H9 (cell line): Measurements from ENCODE around the gene IRF2BP2. TPM values are rescaled to one million over a fixed set of nuclear protein-coding genes. Genes with fewer than 3 reads are reported as not detected.

Experiments used
- DNase-seq: peaks from one replicate; pipeline ENCODE4 v3.0.0-alpha.2; 2017
- H2AFZ ChIP-seq: one replicate; pipeline ENCODE4 v1.6.1; 2013; ENCODE audit warnings: mild to moderate bottlenecking, low read length, control low read depth, moderate library complexity
- H2AK5ac ChIP-seq: 2 replicates; pipeline ENCODE4 v1.6.1; 2013; ENCODE audit warnings: low read length, control low read depth, mixed read lengths; ENCODE audit not compliant: insufficient read length
- H2BK120ac ChIP-seq: one replicate; pipeline ENCODE4 v1.6.1; 2013; ENCODE audit warnings: low read depth, mild to moderate bottlenecking, low read length, control low read depth, inconsistent platforms; ENCODE audit not compliant: poor library complexity, severe bottlenecking
- H2BK12ac ChIP-seq: 2 replicates; pipeline ENCODE4 v1.6.1; 2013; ENCODE audit warnings: low read length, control low read depth, mixed read lengths, low read depth; ENCODE audit not compliant: insufficient read length
- H2BK15ac ChIP-seq: 2 replicates; pipeline ENCODE4 v1.6.1; 2013; ENCODE audit warnings: low read depth, low read length, control low read depth
- H2BK20ac ChIP-seq: one replicate; pipeline ENCODE4 v1.6.1; 2013; ENCODE audit warnings: low read depth, mild to moderate bottlenecking, low read length, control low read depth, inconsistent platforms; ENCODE audit not compliant: poor library complexity, severe bottlenecking
- H2BK5ac ChIP-seq: 2 replicates; pipeline ENCODE4 v1.6.1; 2013; ENCODE audit warnings: low read length, control low read depth, mixed read lengths; ENCODE audit not compliant: insufficient read length
- H3K14ac ChIP-seq: 2 replicates; pipeline ENCODE4 v1.6.1; 2013; ENCODE audit warnings: low read length, control low read depth; ENCODE audit not compliant: insufficient read depth
- H3K18ac ChIP-seq: 2 replicates; pipeline ENCODE4 v1.6.1; 2013; ENCODE audit warnings: low read depth, mild to moderate bottlenecking, mixed read lengths, low read length, control low read depth; ENCODE audit not compliant: insufficient read length
- H3K23ac ChIP-seq: 2 replicates; pipeline ENCODE4 v1.6.1; 2013; ENCODE audit warnings: low read length, control low read depth, mixed read lengths, low read depth; ENCODE audit not compliant: insufficient read length
- H3K23me2 ChIP-seq: 2 replicates; pipeline ENCODE4 v1.6.1; 2013; ENCODE audit warnings: low read depth, mild to moderate bottlenecking, mixed read lengths, low read length, control low read depth; ENCODE audit not compliant: insufficient read length, poor library complexity, severe bottlenecking
- H3K27ac ChIP-seq: 2 replicates; pipeline ENCODE4 v1.5.1; 2013; ENCODE audit warnings: low read length, control low read depth, mixed read lengths, low read depth; ENCODE audit not compliant: insufficient read length
- H3K27me3 ChIP-seq: 2 replicates; pipeline ENCODE4 v1.6.1; 2013; ENCODE audit warnings: low read length, control low read depth, inconsistent platforms; ENCODE audit not compliant: insufficient read depth
- H3K4ac ChIP-seq: 2 replicates; pipeline ENCODE4 v1.6.1; 2013; ENCODE audit warnings: low read depth, mild to moderate bottlenecking, control low read depth, inconsistent platforms, low read length, moderate library complexity
- H3K4me1 ChIP-seq: 2 replicates; pipeline ENCODE4 v1.6.1; 2013; ENCODE audit warnings: low read length, control low read depth, inconsistent platforms; ENCODE audit not compliant: insufficient read depth
- H3K4me2 ChIP-seq: 2 replicates; pipeline ENCODE4 v1.6.1; 2013; ENCODE audit warnings: low read length, control low read depth, mixed read lengths; ENCODE audit not compliant: insufficient read length, insufficient read depth
- H3K56ac ChIP-seq: 2 replicates; pipeline ENCODE4 v1.6.1; 2013; ENCODE audit warnings: low read depth, mild to moderate bottlenecking, mixed read lengths, low read length, control low read depth; ENCODE audit not compliant: insufficient read length
- H3K79me1 ChIP-seq: 2 replicates; pipeline ENCODE4 v1.6.1; 2013; ENCODE audit warnings: low read depth, mild to moderate bottlenecking, moderate library complexity, low read length, control low read depth, inconsistent platforms; ENCODE audit not compliant: insufficient read depth, poor library complexity, severe bottlenecking
- H3K79me2 ChIP-seq: 2 replicates; pipeline ENCODE4 v1.6.1; 2013; ENCODE audit warnings: low read length, control low read depth, inconsistent platforms; ENCODE audit not compliant: insufficient read depth
- H3K9ac ChIP-seq: 2 replicates; pipeline ENCODE4 v1.6.1; 2013; ENCODE audit warnings: low read length, control low read depth, mixed read lengths; ENCODE audit not compliant: insufficient read length; ENCODE audit errors: extremely low read depth
- H3K9me3 ChIP-seq: one replicate; pipeline ENCODE4 v1.6.1; 2013; ENCODE audit warnings: low read depth, low read length, inconsistent platforms; ENCODE audit not compliant: control insufficient read depth
- H3T11ph ChIP-seq: one replicate; pipeline ENCODE4 v1.6.1; 2013; ENCODE audit warnings: mild to moderate bottlenecking, low read length, control low read depth, inconsistent platforms
- H4K20me1 ChIP-seq: one replicate; pipeline ENCODE4 v1.6.1; 2013; ENCODE audit not compliant: control insufficient read depth, insufficient read length, insufficient read depth
- H4K5ac ChIP-seq: 2 replicates; pipeline ENCODE4 v1.6.1; 2013; ENCODE audit warnings: low read depth, mild to moderate bottlenecking, mixed read lengths, low read length, control low read depth; ENCODE audit not compliant: insufficient read length
- H4K8ac ChIP-seq: replicated peaks from 2 replicates; pipeline ENCODE4 v1.6.1; 2013; ENCODE audit warnings: low read length, control low read depth, mixed read lengths, low read depth; ENCODE audit not compliant: insufficient read length
- H4K91ac ChIP-seq: 2 replicates; pipeline ENCODE4 v1.6.1; 2013; ENCODE audit warnings: low read depth, mild to moderate bottlenecking, moderate library complexity, mixed read lengths, low read length, control low read depth; ENCODE audit not compliant: insufficient read length
- H3K27ac Mint-ChIP-seq, 3 experiments: 2 replicates in 2 of 3; 3 replicates in 1 of 3; pipeline ENCODE4 v1.8.0; 2020 to 2021; ENCODE audit warnings: mixed read lengths in 3 of 3, mild to moderate bottlenecking in 1 of 3, moderate library complexity in 1 of 3
- H3K27me3 Mint-ChIP-seq: 2 replicates; pipeline ENCODE4 v1.8.0; 2021; ENCODE audit warnings: low read depth, mild to moderate bottlenecking, moderate library complexity, mixed read lengths
- H3K36me3 Mint-ChIP-seq, 3 experiments: 2 replicates in 2 of 3; 3 replicates in 1 of 3; pipeline ENCODE4 v1.8.0; 2020 to 2021; ENCODE audit warnings: low read depth in 3 of 3, mixed read lengths in 3 of 3; ENCODE audit not compliant: insufficient read depth in 1 of 3
- H3K4me1 Mint-ChIP-seq, 2 experiments: 2 replicates each; pipeline ENCODE4 v1.8.0; 2020; ENCODE audit warnings: mixed read lengths in 2 of 2
- H3K4me3 Mint-ChIP-seq, 2 experiments: 2 replicates in 1 of 2; 3 replicates in 1 of 2; pipeline ENCODE4 v1.8.0; 2020 to 2021; ENCODE audit warnings: mild to moderate bottlenecking in 2 of 2, mixed read lengths in 2 of 2, moderate library complexity in 1 of 2
- H3K9me3 Mint-ChIP-seq, 2 experiments: 2 replicates in 1 of 2; 3 replicates in 1 of 2; pipeline ENCODE4 v1.8.0; 2020; ENCODE audit warnings: mild to moderate bottlenecking in 2 of 2, mixed read lengths in 2 of 2, moderate library complexity in 1 of 2
- WGBS: extraction: QIAGEN DNeasy Blood & Tissue Kit; methylation state at CpG from one replicate; pipeline ENCODE4 v1.1.7; 2013; ENCODE audit warnings: missing lambda C conversion rate, low lambda C conversion rate, mixed read lengths; ENCODE audit not compliant: insufficient read length; ENCODE audit errors: extremely low coverage; 5-methylcytosine and 5-hydroxymethylcytosine counted together
- total RNA-seq: library from RNA; stranded (reverse); gene quantifications from 2 replicates; pipeline ENCODE4 v1.2.1, GENCODE V29; 2021
- TF ChIP-seq, protein P1 (sequence below): fragments of 200-600 bp; sonication (generic); conservative IDR thresholded peaks from 3 replicates; pipeline ENCODE4 v1.8.0; 2021; ENCODE audit warnings: antibody characterized with exemption, mild to moderate bottlenecking

Gene IRF2BP2
- total RNA-seq, 1 experiment from 2014 or later: 80.2 TPM

GRCh38 chr1:234656944-234657654 is 47.1 kb upstream of the IRF2BP2 start:
- no peak overlapping the region for H3K4me3 Mint-ChIP-seq
- no peak overlapping the region for H3K27ac ChIP-seq
- H3K27me3 ChIP-seq: no peaks in the 10 kb centered on the region
- TF ChIP-seq, protein P1, sequence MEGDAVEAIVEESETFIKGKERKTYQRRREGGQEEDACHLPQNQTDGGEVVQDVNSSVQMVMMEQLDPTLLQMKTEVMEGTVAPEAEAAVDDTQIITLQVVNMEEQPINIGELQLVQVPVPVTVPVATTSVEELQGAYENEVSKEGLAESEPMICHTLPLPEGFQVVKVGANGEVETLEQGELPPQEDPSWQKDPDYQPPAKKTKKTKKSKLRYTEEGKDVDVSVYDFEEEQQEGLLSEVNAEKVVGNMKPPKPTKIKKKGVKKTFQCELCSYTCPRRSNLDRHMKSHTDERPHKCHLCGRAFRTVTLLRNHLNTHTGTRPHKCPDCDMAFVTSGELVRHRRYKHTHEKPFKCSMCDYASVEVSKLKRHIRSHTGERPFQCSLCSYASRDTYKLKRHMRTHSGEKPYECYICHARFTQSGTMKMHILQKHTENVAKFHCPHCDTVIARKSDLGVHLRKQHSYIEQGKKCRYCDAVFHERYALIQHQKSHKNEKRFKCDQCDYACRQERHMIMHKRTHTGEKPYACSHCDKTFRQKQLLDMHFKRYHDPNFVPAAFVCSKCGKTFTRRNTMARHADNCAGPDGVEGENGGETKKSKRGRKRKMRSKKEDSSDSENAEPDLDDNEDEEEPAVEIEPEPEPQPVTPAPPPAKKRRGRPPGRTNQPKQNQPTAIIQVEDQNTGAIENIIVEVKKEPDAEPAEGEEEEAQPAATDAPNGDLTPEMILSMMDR: no peak
- no peaks in the 10 kb centered on the region for H3K9me3 ChIP-seq
- H2BK15ac ChIP-seq: no peak overlapping the region
- H3K56ac ChIP-seq: no peak overlapping the region
- 0 out of 2 replicates have a peak overlapping the region, but pooled peaks have one; percentile 11 for H3K14ac ChIP-seq
- H3T11ph ChIP-seq: no peak overlapping the region
- no peak overlapping the region for H2AFZ ChIP-seq
- no peaks in the 10 kb centered on the region for H4K20me1 ChIP-seq
- H3K18ac ChIP-seq: no peak overlapping the region
- no peaks in the 10 kb centered on the region; a peak in 1 of 7 replicates for H3K36me3 Mint-ChIP-seq
- peaks cover 33 to 39% of the 10 kb centered on the region in 2 experiments for H3K4me1 Mint-ChIP-seq
- no peak overlapping the region for H4K5ac ChIP-seq
- H2BK20ac ChIP-seq: no peak overlapping the region
- no peaks in the 10 kb centered on the region; a peak in 1 of 5 replicates for H3K9me3 Mint-ChIP-seq
- H4K8ac ChIP-seq: no peak overlapping the region
- no peak overlapping the region for H2AK5ac ChIP-seq
- peak overlapping the region; percentile 10 to 50 (median 12); a peak in 3 of 7 replicates for H3K27ac Mint-ChIP-seq
- H3K23ac ChIP-seq: no peak overlapping the region
- H3K4me1 ChIP-seq: peaks cover 12% of the 10 kb centered on the region
- H3K79me1 ChIP-seq: no peaks in the 10 kb centered on the region
- no CpG with 5 or more reads among the region's 12 CpGs for WGBS
- no peak for DNase-seq
- no peak overlapping the region for H4K91ac ChIP-seq
- no peak overlapping the region for H2BK120ac ChIP-seq
- H3K9ac ChIP-seq: no peak overlapping the region
- H3K4ac ChIP-seq: no peak overlapping the region
- H2BK5ac ChIP-seq: no peak overlapping the region
- no peaks in the 10 kb centered on the region for H3K23me2 ChIP-seq
- no peak overlapping the region for H2BK12ac ChIP-seq
- peaks cover 4% of the 10 kb centered on the region; the same call in 1 of the 2 replicates for H3K27me3 Mint-ChIP-seq
- no peak overlapping the region for H3K4me2 ChIP-seq
- H3K79me2 ChIP-seq: no peaks in the 10 kb centered on the region
